Measurements from ENCODE around the gene EXOC8.

EXOC8 gene

DNA sequence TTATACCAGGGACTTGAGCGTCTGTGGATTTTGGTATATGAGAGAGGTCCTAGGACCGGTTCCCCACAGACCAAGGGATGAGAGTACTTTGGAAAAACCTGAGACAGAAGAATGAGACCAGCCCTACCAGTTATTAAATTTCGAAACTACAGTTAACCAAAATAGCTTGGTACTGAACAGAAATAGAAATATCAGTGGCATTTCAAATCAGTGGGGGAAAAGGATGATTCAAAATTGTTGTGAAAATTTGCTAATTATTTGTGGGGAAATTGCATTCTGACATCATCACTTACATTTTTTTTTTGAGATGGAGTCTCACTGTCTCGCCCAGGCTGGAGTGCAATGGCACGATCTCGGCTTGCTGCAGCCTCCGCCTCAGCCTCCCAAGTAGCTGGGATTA is 8.2 kb downstream of the EXOC8 start:
- TF ChIP-seq, protein P1, sequence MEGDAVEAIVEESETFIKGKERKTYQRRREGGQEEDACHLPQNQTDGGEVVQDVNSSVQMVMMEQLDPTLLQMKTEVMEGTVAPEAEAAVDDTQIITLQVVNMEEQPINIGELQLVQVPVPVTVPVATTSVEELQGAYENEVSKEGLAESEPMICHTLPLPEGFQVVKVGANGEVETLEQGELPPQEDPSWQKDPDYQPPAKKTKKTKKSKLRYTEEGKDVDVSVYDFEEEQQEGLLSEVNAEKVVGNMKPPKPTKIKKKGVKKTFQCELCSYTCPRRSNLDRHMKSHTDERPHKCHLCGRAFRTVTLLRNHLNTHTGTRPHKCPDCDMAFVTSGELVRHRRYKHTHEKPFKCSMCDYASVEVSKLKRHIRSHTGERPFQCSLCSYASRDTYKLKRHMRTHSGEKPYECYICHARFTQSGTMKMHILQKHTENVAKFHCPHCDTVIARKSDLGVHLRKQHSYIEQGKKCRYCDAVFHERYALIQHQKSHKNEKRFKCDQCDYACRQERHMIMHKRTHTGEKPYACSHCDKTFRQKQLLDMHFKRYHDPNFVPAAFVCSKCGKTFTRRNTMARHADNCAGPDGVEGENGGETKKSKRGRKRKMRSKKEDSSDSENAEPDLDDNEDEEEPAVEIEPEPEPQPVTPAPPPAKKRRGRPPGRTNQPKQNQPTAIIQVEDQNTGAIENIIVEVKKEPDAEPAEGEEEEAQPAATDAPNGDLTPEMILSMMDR (IDR thresholded peaks at IDR 0.05; ENCODE audit: low read length, missing control alignments) = no peak
- no peak overlapping the region for H3K4me3 ChIP-seq (replicated peaks; ENCODE audit: low read depth, low read length)
- no peak for DNase-seq (ENCODE audit: low read depth)

DNA sequence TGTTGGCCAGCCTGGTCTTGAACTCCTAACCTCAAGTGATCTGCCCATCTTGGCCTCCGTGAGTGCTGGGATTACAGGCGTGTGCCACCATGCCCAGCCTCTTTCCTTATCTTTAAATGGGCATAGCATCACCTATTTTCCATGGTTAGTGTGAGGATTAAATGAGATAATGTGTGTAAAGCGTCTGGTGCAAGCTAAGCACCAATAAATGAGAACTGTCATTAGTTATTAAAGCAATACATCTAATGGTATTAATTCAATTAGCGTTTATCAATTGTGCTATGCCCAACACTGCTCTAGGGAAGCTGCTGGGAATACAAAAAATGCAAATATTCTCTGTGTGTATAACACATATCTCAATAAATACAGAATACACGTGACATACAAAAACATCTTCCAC is 10.0 kb downstream of the EXOC8 start:
- H3K4me3 ChIP-seq (replicated peaks; ENCODE audit: low read depth, low read length) = no peak overlapping the region
- TF ChIP-seq, protein P1 (IDR thresholded peaks at IDR 0.05; ENCODE audit: low read length, missing control alignments) = no peak
- DNase-seq (ENCODE audit: low read depth) = no peak

DNA sequence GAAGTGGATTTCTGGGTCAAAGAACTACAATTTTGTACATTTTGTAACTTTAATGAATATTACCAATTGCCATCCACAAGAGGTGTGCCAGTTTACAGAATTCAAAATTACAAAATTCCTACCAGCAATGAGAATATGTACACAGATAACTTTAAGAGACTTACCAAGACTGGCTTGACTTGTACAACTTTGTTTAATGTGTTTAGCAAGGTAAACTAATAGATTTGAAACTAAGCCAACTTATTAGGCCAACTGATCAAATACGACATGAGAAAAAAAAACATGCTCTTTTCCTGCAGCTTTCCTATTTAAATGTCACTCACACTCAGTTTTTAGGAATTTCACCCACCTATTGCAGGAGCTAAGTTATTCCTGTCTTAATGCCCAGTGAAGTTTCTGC is 11.4 kb downstream of the EXOC8 start:
- DNase-seq (ENCODE audit: low read depth) = no peak
- no peak overlapping the region for H3K4me3 ChIP-seq (replicated peaks; ENCODE audit: low read depth, low read length)
- TF ChIP-seq, protein P1 (IDR thresholded peaks at IDR 0.05; ENCODE audit: low read length, missing control alignments) = no peak

DNA sequence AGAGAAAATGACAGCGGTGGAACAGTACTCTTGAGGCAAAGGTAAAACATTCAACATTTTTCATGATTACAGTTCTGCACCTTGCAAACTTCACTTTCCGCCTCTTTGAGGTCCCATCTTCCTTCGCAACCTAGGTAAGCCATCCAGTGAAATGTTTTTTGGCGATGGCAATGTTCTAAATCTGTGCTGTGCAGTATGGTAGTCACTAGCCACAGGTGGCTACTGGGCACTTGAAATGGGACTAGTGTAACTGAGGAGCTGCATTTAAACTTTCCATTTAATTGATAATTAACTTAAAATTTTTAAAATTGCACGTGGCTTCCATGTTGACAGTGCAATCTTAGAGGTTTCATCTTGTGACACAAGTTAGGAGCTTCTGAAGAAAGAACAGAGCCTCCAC is 13.0 kb downstream of the EXOC8 start:
- no peak for DNase-seq (ENCODE audit: low read depth)
- TF ChIP-seq, protein P1 (IDR thresholded peaks at IDR 0.05; ENCODE audit: low read length, missing control alignments) = no peak
- H3K4me3 ChIP-seq (replicated peaks; ENCODE audit: low read depth, low read length) = no peak overlapping the region

DNA sequence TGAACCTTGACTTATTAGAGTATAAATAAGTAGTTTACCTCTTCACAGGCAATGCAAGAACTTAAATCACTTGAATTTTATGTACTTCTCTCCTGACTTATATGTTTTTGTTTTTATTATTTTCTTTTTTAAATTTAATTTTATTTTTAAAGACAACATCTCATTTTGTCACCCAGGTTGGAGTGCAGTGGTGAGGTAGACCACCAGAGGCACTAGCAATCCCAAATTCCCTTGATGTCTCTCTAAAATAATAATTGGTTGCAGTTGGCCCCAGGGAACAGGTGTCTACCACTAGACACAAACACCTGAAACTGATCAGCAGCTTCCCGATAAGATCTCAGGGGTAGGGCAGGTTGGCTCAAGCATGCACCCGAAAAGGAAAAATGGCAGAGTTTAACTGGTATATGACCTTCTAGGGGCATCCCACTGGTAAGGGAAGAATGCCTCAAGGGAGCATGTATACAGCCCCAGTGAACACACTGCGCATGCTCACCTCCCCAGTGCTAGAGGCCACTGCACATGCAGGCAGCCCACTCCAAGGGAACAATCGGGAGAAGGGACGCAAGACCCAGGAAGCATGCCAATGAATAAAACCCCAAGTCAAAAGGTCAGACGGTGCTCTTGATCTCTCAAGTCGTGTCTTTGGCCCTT is 14.6 kb downstream of the EXOC8 start:
- no peak for DNase-seq (ENCODE audit: low read depth)

DNA sequence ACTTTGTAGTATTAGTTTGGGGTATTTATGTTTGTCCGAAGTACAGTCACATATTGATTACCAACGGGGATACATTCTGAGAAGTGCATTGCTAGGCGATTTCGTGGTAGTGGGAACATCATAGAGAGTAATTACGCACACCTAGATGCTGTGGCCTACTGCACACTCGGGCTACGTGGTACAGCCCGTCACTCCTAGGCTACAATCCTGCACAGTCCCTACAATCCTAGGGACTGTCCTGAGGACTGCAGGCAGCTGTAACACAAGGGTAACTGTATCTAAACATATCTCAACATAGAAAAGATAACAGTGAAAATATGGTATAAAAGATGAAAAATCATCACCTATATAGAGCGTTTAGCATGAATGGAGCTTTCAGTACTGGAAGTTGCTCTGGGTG is 18.6 kb downstream of the EXOC8 start:
- DNase-seq (ENCODE audit: low read depth) = no peak
- no peak overlapping the region for H3K4me3 ChIP-seq (replicated peaks; ENCODE audit: low read depth, low read length)
- TF ChIP-seq, protein P1 (IDR thresholded peaks at IDR 0.05; ENCODE audit: low read length, missing control alignments) = no peak

More for the DNA sequence above, 14.6 kb downstream of the EXOC8 start:
- no peak overlapping the region for H3K4me3 ChIP-seq (replicated peaks; ENCODE audit: low read depth, low read length)
- TF ChIP-seq, protein P1 (IDR thresholded peaks at IDR 0.05; ENCODE audit: low read length, missing control alignments) = peak; percentile 14

DNA sequence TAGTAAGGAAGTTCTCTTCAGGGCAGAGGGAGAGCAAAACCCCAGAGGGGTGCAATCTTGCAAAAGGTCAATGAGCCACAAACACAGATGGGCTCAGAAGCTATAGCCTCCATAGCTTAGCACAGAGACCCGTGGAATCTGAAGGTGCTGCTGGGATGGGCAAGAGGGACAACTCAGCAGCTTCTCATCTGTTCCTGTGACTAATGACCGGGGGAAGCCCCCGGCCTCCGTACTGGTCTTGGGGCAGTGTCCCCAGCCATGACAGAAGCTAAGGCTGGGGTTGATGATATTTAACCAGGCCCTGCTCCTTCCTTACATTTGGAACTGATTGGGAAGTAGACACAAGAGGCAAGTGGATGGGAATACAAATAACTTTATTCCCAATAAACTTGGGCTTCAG is 19.1 kb downstream of the EXOC8 start:
- TF ChIP-seq, protein P1 (IDR thresholded peaks at IDR 0.05; ENCODE audit: low read length, missing control alignments) = no peak
- DNase-seq (ENCODE audit: low read depth) = no peak
- H3K4me3 ChIP-seq (replicated peaks; ENCODE audit: low read depth, low read length) = no peak overlapping the region

Data from fibroblast of pulmonary artery (primary cell).